ENCODE measurements around the gene SRPRA.
A peak's percentile ranks its signal among the peaks of the same experiment; 100 is the strongest.
"Not testable (repeated sequence)": the region's sequence is repeated elsewhere in the genome, so short reads cannot be mapped to it uniquely, and the experiment has no call there.

Gene SRPRA, protein sequence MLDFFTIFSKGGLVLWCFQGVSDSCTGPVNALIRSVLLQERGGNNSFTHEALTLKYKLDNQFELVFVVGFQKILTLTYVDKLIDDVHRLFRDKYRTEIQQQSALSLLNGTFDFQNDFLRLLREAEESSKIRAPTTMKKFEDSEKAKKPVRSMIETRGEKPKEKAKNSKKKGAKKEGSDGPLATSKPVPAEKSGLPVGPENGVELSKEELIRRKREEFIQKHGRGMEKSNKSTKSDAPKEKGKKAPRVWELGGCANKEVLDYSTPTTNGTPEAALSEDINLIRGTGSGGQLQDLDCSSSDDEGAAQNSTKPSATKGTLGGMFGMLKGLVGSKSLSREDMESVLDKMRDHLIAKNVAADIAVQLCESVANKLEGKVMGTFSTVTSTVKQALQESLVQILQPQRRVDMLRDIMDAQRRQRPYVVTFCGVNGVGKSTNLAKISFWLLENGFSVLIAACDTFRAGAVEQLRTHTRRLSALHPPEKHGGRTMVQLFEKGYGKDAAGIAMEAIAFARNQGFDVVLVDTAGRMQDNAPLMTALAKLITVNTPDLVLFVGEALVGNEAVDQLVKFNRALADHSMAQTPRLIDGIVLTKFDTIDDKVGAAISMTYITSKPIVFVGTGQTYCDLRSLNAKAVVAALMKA
- 53.8 to 170 (median 96.1) reads per million in 17 experiments for total RNA-seq

DNA sequence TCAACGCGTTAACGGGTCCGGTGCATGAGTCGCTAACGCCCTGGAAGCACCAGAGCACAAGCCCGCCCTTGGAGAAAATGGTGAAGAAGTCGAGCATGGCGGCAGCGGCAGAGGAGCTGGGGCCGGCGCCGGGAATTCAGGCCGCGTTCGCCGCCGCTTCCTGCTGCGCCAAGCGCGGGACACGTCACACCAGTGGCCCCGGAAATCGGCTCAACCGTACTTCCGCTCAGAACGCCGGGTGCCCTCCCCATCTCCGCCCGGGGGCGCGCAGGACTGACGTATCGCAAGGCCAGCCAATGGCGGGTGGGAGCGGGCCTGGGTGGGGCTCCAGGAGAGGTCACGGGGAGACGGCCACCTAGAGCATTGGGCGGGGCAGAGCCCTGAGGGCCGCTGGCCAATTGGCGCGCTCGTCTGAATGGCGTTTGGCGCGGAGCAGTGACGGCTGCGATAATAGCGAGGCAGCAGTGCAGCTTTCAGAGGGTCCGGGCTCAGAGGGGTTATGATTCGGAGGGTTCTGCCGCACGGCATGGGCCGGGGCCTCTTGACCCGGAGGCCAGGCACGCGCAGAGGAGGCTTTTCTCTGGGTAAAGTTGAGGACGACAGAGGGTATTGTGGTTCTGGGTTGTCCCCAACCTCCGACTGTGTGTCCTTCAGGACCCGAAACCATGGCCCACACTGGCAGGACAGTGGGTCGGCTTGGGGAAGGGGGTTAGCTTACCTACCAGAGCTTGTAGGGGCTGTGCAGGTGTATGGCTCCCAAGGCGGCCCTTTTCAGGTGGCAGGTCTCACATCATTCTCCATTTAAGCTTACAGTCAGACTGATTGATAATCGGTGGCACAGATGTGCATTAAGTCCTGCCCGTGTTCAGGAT, at the start of gene SRPRA, which contains the start of gene FOXRED1:
Gene SRPRA (minus strand): TSS at position 188 of the 872 bp plus-strand sequence. CDS start 91 bp downstream, at position 97.
Gene FOXRED1 (plus strand): TSS at position 447 of the 872 bp plus-strand sequence. CDS start 53 bp downstream, at position 500.
- DNase-seq: peak; percentile 99 to 100 (median 100)

- peak in 3 of 4 experiments; percentile 22 to 57 (median 23) for DNase-seq
Observed at GRCh38 chr11:126317756-126318573, 49.3 kb upstream of the SRPRA start.

DNA sequence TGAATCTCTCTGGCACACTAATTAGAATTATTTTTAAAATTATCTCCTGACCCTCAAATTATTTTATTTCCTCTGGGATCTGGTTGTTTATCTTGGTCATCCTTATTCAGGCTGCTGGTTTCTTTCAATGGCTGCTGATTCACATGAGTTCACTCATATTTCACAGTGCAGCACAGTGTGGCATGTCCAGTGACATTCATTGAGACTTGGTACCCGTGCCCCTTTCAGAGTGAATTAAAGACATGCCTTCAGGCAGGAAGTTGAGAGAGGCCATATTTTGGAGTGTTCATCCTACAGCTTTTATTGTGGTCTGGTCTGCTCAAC, 48.7 kb upstream of the SRPRA start:
- DNase-seq: no peak

- no peak for DNase-seq
Observed at GRCh38 chr11:126313826-126314225, 45.1 kb upstream of the SRPRA start.

DNA sequence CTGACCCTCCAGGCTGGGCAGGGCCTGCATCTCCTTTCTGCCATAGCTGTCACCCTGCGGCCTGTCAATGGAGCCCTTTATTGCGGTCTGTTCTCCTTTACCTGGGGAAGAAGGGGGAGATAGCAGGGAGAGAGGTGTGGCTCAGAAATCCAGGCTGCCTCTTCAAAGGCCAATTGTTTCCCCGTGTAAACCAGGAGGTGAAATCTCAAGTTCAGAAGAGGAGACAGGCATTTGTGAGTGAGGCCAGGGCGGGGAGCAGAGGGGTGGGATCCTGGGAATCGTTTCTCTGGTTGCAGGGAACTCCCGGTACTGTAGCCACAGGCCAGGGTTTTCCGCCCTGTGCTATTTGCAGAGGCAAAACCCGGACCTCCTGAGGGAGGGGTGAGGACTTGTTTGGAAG, 44.3 kb upstream of the SRPRA start:
- DNase-seq: no peak

- DNase-seq: peak; percentile 54 to 80 (median 66)
Observed at GRCh38 chr11:126311401-126312291, 43.0 kb upstream of the SRPRA start.

GRCh38 chr11:126310992-126311310, 42.3 kb upstream of the SRPRA start:
- no peak for DNase-seq

- DNase-seq: peak; percentile 75 to 83 (median 78)
Observed at GRCh38 chr11:126310200-126310991, 41.7 kb upstream of the SRPRA start.

DNA sequence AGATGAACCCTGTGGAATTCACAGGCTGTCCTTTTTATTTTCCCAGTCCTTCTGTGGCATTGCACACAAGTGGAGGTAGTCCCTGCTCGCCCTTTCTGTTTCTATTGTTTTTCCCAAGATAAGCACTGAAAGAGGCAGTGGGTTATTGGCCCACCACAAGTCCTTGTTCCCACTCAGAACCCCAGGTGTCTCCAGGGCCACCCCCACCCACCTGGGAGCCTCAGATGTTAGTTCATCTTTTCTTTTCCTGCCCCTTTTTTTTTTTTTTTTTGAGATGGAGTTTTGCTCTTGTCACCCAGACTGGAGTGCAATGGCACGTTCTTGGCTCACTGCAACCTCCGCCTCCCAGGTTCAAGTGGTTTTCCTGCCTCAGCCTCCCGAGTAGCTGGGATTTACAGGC, 40.1 kb upstream of the SRPRA start:
- DNase-seq: not testable (repeated sequence)

- no peak for DNase-seq
Observed at GRCh38 chr11:126308271-126308671, 39.6 kb upstream of the SRPRA start.

DNA sequence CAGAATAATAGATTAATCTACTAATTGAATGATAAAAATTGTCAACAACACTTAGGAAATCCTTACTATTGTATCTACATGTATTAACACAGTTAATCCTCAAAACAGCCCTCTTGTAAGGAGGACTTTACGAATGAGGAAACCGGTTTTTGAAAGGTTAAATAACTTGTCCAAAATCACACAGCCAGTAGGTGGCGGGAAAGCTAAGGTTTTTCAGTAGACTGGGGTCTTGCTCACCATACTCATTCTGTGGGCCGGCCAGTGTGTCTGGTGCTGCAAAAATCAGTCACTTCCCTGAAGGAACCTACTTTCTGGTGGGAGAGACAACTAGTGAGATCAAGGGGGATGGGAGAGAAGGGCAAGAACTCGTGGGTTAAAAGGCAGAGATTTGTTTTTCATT, 39.0 kb upstream of the SRPRA start:
- DNase-seq: peak; percentile 44 to 57 (median 49)

DNA sequence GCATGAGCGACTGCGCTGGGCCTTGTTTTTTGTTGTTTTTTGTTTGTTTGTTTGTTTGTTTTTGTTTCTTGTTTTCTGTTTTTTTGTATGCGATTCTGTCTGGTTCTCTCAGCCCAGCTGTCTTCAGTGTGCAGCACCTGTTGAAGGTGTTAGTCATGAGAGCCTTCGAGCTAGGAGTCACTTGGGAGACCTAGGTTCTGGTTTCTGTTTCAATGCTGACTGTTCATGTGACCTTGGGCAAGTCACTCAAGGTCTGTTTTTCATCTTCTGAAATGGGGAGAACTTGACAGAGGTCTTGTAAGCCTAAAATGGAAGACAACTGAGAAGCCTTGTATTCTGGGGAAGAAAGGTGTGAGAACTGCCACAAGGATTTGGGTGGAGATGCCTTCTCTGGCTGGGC, 37.0 kb upstream of the SRPRA start:
- DNase-seq: no peak

DNA sequence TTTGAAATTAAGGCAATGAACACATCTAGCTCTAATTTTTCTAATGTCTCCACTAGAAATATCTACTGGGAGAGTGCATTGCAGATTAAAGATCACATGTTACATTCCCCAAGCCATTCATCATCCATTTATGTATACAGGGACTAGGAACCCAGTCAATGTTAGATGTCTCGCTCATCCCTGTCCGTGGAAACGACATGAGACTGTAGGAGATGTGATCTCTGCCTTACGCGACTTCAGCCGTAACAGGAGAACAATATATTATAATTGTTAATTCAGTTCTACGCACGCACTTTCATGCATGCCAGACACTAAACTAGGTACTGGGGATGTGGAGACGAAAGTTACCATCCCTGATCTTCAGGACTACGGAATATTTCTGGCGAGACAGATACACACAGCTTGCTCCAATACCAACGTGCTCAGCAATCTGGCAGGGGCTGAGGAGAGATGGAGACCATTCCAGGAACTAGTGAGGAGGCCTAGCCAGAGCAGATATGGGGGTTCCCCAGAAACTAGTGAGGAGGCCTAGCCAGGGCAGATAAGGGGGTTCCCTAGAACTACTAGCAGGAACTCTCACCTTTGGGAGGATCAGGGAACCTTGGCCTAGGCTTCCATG, 35.9 kb upstream of the SRPRA start:
- no peak for DNase-seq

- DNase-seq: peak; percentile 91 to 96 (median 94)
Observed at GRCh38 chr11:126303623-126304456, 35.1 kb upstream of the SRPRA start, which contains the start of gene DCPS. DCPS (plus strand) TSS chr11:126304060; CDS start chr11:126304081, 21 bp downstream.

DNA sequence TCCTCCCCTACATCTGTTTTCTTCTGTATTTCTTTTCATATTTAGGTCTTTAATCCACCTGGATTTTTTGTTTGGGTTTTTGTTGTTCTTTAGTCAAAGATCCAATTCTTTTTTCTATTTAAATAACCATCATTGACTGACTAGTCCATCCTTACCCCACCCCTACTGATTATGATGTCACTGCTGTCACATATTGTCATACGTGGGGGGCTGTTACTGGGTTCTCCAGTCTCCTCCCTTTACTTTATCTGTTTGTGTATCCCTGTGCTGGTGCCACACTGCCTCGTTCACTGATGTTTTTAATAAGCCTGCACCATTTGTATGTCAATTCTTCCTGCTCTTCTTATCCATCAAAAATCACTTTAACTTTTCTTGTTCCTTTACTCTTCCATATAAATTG, 28.3 kb upstream of the SRPRA start:
- DNase-seq: no peak

- DNase-seq: peak; percentile 16 to 54 (median 48)
Observed at GRCh38 chr11:126293726-126294125, 25.0 kb upstream of the SRPRA start.

DNA sequence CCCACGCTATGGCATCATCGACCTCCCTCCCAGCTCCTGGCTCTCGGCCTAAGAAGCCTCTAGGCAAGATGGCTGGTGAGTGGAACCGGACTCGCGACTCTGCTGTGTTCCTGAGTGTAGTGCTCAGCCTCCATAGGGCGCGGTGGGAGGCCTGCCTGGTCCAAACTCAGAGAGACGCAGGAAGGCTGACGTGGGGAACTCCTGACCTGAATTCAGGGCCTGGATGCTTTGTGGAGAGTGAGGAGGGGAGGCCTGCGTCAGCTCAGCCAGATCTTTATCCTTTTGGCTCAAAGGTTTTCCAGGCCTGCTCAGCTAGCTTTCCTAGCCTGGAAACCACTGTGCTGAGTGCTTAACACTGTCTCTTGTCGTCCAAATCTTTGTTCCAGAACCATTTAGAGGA, 22.2 kb upstream of the SRPRA start:
- DNase-seq: no peak

GRCh38 chr11:126288237-126288636, 19.5 kb upstream of the SRPRA start:
- no peak for DNase-seq

- DNase-seq: peak; percentile 80 to 92 (median 88)
Observed at GRCh38 chr11:126284829-126285228, 16.1 kb upstream of the SRPRA start.
